ENCODE results near the gene CYB561. TPM values are rescaled to one million over a fixed set of nuclear protein-coding genes. Genes with fewer than 3 reads are reported as not detected.

CYB561 gene
- total RNA-seq, 4 donors from 2014 or later = 2.2 to 6.5 (median 3.9) TPM

DNA sequence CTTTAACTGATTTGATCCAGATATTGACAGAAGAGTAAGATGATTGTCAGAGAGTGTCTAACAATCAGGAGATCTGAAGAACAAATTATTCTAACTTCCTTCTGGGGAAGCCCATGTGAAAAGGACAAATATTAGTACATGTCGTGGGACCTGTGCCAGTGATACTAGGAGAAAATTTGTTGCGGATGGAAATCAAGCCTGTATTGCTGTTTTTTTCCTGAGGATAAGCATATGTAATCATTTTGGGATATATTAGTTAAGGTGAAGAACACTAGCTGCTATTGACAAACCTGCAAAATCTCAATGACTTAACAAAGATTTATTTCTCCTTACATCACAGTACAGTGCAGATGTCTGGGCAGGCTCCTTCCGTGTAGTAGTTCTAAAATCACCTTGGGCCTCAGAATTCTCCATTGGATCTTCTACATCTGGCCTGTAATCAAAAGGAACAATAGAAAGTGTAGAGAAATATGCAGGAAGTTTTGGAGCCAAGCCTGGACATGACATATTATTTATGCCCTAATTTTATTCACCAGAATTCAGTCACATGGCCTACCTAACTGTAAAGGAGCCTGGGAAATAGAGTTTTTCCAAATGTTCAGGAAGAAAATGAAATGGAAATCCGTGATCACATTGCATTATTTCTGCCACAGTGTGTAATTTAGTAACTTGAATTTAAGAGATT, 58.3 kb downstream of the CYB561 start:
- no peaks in the 10 kb centered on the region for H3K9me3 ChIP-seq
- ATAC-seq (no peak), DNase-seq (no peak)
- H3K27me3 ChIP-seq = no peaks in the 10 kb centered on the region
- in situ Hi-C loops (cut with MboI; ENCODE audit: low sequenced_read_pairs in 4 of 4) (loop anchor here in 1 of 4 donors (25.0 kb wide), 1 partner anchor 100 kb away; no protein-coding TSS in a partner anchor), intact Hi-C loops (cut with DNase I; ENCODE audit: low total_unique reads) (no loop called here)
- TF ChIP-seq, protein P1, sequence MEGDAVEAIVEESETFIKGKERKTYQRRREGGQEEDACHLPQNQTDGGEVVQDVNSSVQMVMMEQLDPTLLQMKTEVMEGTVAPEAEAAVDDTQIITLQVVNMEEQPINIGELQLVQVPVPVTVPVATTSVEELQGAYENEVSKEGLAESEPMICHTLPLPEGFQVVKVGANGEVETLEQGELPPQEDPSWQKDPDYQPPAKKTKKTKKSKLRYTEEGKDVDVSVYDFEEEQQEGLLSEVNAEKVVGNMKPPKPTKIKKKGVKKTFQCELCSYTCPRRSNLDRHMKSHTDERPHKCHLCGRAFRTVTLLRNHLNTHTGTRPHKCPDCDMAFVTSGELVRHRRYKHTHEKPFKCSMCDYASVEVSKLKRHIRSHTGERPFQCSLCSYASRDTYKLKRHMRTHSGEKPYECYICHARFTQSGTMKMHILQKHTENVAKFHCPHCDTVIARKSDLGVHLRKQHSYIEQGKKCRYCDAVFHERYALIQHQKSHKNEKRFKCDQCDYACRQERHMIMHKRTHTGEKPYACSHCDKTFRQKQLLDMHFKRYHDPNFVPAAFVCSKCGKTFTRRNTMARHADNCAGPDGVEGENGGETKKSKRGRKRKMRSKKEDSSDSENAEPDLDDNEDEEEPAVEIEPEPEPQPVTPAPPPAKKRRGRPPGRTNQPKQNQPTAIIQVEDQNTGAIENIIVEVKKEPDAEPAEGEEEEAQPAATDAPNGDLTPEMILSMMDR (IDR thresholded peaks at IDR 0.05 in 4 of 5, conservative IDR thresholded peaks at IDR 0.05 in 1 of 5) = no peak
- TF ChIP-seq POLR2A (IDR thresholded peaks at IDR 0.05) = no peak
- no peaks in the 10 kb centered on the region for H3K4me1 ChIP-seq
- H3K27ac ChIP-seq = no peak overlapping the region
- no peak overlapping the region for H3K4me3 ChIP-seq
- no peaks in the 10 kb centered on the region for H3K36me3 ChIP-seq

DNA sequence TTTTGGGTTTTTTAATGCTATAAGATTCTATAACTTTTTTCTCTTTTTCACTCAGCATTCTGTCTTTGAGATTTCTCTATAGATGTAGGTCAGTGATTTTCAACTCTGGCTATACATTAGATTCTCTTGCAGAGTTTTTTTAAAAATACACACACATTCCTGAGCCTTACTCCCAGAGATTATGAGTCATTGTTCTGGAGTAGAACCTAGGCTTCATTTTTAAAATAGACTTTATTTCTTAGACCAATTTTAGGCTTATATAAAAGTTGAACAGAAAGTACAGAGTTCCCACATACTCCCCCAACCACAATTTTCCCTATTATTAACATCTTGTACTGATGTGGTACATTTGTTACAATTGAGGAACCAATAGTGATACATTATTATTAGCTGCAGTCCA, 63.3 kb downstream of the CYB561 start:
- Histone ChIP-seq H3K9me3 (no peaks in the 10 kb centered on the region), H3K27me3 (no peaks in the 10 kb centered on the region), H3K27ac (no peak overlapping the region), H3K4me3 (no peak overlapping the region), H3K36me3 (no peaks in the 10 kb centered on the region), H3K4me1 (no peaks in the 10 kb centered on the region)
- no peak for TF ChIP-seq POLR2A (IDR thresholded peaks at IDR 0.05)
- TF ChIP-seq, protein P1 (IDR thresholded peaks at IDR 0.05 in 4 of 5, conservative IDR thresholded peaks at IDR 0.05 in 1 of 5) = no peak
- no peak for DNase-seq
- ATAC-seq = no peak
- in situ Hi-C loops (cut with MboI; ENCODE audit: low sequenced_read_pairs in 4 of 4) = loop anchor here in 1 of 4 donors (25.0 kb wide), 1 partner anchor 96 kb away; no protein-coding TSS in a partner anchor
- intact Hi-C loops (cut with DNase I; ENCODE audit: low total_unique reads) = no loop called here

Other genes with a start within 250 kb of the CYB561 start
- 1 to 10 TPM; 1.7 to 6.3 (median 4.8) TPM for gene ACE, start 30.8 kb upstream of the CYB561 start, total RNA-seq
- not detected for gene KCNH6, start 77.1 kb upstream of the CYB561 start, total RNA-seq
- gene DCAF7, start 104.2 kb upstream of the CYB561 start, total RNA-seq = 10 to 100 TPM; 16.5 to 34.1 (median 22.0) TPM
- 10 to 100 TPM; 28.7 to 37.4 (median 30.6) TPM for gene TACO1, start 154.6 kb upstream of the CYB561 start, total RNA-seq
- 10 to 100 TPM; 21.8 to 58.7 (median 29.7) TPM for gene MAP3K3, start 176.1 kb upstream of the CYB561 start, total RNA-seq